Ovary (tissue), 9 donors: ENCODE results near the gene RETREG3. TPM values are rescaled to one million over a fixed set of nuclear protein-coding genes. Genes with fewer than 3 reads are reported as not detected.

Source experiments
- DNase-seq, 5 donors: peaks; one replicate each; pipeline ENCODE4 v3.0.0-alpha.2; 2019 to 2020
- H3K27ac ChIP-seq, 2 donors: fragments of 200-600 bp; one replicate each; pipeline versions ENCODE4 v1.5.1 to v1.8.0; 2019 to 2022
- H3K27me3 ChIP-seq: fragments of 200-600 bp; one replicate; pipeline ENCODE4 v1.8.0; 2022
- H3K36me3 ChIP-seq: fragments of 200-600 bp; sonication (generic); one replicate; pipeline ENCODE4 v1.5.1; 2019
- H3K4me1 ChIP-seq: one replicate; pipeline ENCODE4 v1.8.1; 2013; ENCODE audit warnings: mild to moderate bottlenecking, moderate library complexity; ENCODE audit not compliant: insufficient read depth
- H3K4me3 ChIP-seq: fragments of 200-600 bp; sonication (generic); one replicate; pipeline ENCODE4 v1.5.1; 2017
- H3K9me3 ChIP-seq, 2 donors: fragments of 200-600 bp in 1 of 2; sonication (generic) in 1 of 2; one replicate each; pipeline versions ENCODE4 v1.5.1 to v1.8.1; 2013 to 2019; ENCODE audit warnings: mild to moderate bottlenecking in 1 of 2, moderate library complexity in 1 of 2
- EP300 ChIP-seq: sonication (generic); formaldehyde crosslinking; IDR thresholded peaks from one replicate; pipeline ENCODE4 v1.6.1; 2017; ENCODE audit warnings: antibody characterized with exemption
- POLR2A ChIP-seq: fragments of 450-650 bp; IDR thresholded peaks from one replicate; pipeline ENCODE4 v1.6.1; 2017; ENCODE audit warnings: antibody characterized with exemption, mild to moderate bottlenecking, moderate library complexity
- WGBS, 3 donors: extraction: QIAGEN DNeasy Blood & Tissue Kit in 1 of 3; methylation state at CpG; one replicate each; pipeline versions ENCODE4 v1.1.5 to v1.1.7; 2013 to 2017; 5-methylcytosine and 5-hydroxymethylcytosine counted together
- intact Hi-C, 4 donors: fragments of 100-400 bp; cut with DNase I; formaldehyde crosslinking; loops; one replicate each; pipeline versions ENCODE4 v1.11.0 to v1.15.1; 2022 to 2023
- polyA plus RNA-seq, 2 donors: library from polyadenylated mRNA; stranded (reverse); fragments of 200-250 nt in 1 of 2; fragments of 350-450 nt in 1 of 2; fragmentation: Illumina TruSeq in 1 of 2; extraction: RNeasy Lipid Tissue Mini Kit (QIAGEN cat#74804) in 1 of 2; gene quantifications; one replicate each; pipeline ENCODE4 v1.2.3, GENCODE V29; 2013 to 2014
- total RNA-seq, 7 donors: library from RNA; depleted of rRNA in 2 of 7; stranded (reverse); fragments of >200 nt in 2 of 7; fragmentation: NEBNext Ultra II Directional in 3 of 7; extraction: Animal tissue kit (Norgen Biotek cat#: 25700) in 3 of 7; gene quantifications; one replicate each; pipeline versions ENCODE4 v1.1.0 to v1.2.4, GENCODE V29; 2016 to 2023
- TF ChIP-seq, protein P1 (sequence below), 3 donors: fragments of 450-650 bp in 2 of 3; fragments of 200-600 bp in 1 of 3; IDR thresholded peaks; one replicate each; pipeline versions ENCODE4 v1.5.1 to v1.8.0; 2016 to 2022; ENCODE audit warnings: antibody characterized with exemption in 3 of 3, mild to moderate bottlenecking in 1 of 3
- donor health status: DM: no; HTN: no; CAD: no; lungs with moderate emphysema.
- donor health status: DM: no; HTN: no; CAD: no.
- donor health status: Bipolar disorder and iron deficiency.
- donor health status: DM: yes; HTN: yes; CAD: no.
- donor health status: DM: no; HTN: no; CAD: no.
- donor health status: DM: yes; HTN: yes; CAD: no.

The RETREG3 gene
- total and polyA plus RNA-seq, 9 donors: 25.8 to 63.0 (median 46.4) TPM

DNA sequence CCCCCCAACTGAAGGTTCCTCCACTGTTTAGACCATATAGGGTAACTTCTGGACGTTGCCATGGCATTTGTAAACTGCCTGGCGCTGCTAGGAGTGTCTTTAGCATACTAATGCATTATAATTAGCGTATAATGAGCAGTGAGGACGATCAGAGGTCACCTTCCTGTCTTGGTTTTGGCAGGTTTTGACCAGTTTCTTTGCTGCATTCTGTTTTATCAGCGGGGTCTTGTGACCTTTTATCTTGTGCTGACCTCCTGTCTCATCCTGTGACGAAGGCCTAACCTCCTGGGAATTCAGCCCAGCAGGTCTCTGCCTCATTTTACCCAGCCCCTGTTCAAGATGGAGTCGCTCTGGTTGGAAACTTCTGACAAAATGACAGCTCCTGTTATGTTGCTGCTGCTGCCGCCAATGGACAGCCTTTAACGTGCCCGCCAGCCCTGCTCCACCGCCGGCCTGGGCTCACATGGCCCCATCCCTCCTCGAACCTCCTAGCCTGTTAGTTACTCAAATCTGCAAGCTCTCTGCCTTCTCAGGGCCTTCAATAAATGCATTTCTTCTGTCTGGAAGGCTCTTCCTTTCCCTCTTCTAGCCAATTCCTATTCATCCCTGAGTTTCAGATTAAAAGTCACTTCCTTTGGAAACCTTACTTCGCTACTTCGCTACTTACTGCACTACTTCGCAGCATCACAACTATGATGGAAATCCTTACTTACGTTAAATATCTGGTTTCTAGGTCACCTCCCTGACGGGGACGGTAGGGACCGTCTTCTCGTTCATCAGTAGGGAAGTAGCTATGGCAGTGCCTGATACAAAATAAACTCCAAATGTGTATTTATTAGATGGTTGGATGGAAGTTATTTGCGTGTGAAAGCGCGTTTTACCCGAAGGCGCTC, 73.8 kb downstream of the RETREG3 start:
- Histone ChIP-seq H3K4me3 (peak overlapping the region; percentile 66), H3K27ac (peak overlapping the region; percentile 93 to 94), H3K36me3 (no peaks in the 10 kb centered on the region), H3K9me3 (no peaks in the 10 kb centered on the region), H3K4me1 (peaks cover 17% of the 10 kb centered on the region), H3K27me3 (no peaks in the 10 kb centered on the region)
- intact Hi-C loops: no loop called here
- 39 to 45% (median 43%) methylated on average over 26 of the region's 26 CpGs for WGBS, 3 donors
- no peak for DNase-seq
- no peak for TF ChIP-seq POLR2A
- TF ChIP-seq, protein P1, sequence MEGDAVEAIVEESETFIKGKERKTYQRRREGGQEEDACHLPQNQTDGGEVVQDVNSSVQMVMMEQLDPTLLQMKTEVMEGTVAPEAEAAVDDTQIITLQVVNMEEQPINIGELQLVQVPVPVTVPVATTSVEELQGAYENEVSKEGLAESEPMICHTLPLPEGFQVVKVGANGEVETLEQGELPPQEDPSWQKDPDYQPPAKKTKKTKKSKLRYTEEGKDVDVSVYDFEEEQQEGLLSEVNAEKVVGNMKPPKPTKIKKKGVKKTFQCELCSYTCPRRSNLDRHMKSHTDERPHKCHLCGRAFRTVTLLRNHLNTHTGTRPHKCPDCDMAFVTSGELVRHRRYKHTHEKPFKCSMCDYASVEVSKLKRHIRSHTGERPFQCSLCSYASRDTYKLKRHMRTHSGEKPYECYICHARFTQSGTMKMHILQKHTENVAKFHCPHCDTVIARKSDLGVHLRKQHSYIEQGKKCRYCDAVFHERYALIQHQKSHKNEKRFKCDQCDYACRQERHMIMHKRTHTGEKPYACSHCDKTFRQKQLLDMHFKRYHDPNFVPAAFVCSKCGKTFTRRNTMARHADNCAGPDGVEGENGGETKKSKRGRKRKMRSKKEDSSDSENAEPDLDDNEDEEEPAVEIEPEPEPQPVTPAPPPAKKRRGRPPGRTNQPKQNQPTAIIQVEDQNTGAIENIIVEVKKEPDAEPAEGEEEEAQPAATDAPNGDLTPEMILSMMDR (IDR thresholded peaks at IDR 0.05): peak in 1 of 3 donors; percentile 8

DNA sequence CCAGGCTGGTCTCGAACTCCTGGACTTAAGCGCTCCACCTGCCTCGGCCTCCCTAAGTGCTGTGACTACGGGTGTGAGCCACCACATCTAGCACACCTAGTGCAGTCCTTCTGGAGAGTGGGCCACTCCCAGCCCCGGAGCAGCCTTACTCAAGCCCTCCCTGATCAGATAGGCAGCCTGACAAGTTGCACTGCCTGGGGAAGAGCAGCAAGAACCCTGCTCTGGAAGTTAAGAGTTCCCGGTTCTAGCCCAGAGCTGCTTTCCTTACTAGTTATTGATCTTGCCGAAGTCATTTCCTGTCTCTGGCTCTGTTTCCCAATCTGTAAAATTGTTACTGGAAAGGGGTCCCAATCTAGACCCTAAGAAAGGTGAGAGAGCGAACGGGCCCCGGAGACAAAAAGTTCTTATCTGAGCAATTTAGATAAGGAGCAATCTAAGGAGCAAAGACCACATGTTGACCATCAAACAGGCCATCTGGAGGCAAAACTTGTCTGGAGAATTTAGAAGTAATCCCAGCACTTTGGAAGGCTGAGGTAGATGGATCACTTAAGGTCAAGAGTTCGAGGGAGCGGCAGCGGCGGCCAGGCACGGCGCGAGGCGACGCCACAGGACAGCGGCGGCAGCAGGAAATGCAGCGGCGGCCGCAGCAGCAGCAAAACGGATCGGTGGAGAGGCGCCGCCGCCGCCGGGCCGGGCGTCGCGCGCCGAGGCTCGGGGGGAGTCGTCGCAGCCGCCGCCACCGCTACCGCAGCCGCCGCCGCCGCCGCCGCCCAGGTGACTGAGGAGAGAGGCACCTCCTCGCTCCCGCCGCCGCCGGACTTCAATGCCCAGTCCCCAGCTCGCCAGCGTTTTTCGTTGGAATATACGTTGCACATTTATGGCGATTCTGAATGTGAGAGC, 77.5 kb downstream of the RETREG3 start:
- 5 to 11% (median 10%) methylated on average over 53 to 60 of the region's 60 CpGs for WGBS, 3 donors
- H3K27ac ChIP-seq: peak overlapping the region in 1 of 2 donors; percentile 39
- no peaks in the 10 kb centered on the region for H3K9me3 ChIP-seq
- TF ChIP-seq POLR2A: no peak
- TF ChIP-seq, protein P1 (IDR thresholded peaks at IDR 0.05): peak; percentile 23 to 71 (median 66)
- DNase-seq: peak in 2 of 5 donors; percentile 64 to 71
- no peaks in the 10 kb centered on the region for H3K36me3 ChIP-seq
- no peaks in the 10 kb centered on the region for H3K27me3 ChIP-seq
- peak overlapping the region; percentile 39 for H3K4me3 ChIP-seq
- intact Hi-C loops: no loop called here
- H3K4me1 ChIP-seq: peaks cover 12% of the 10 kb centered on the region

DNA sequence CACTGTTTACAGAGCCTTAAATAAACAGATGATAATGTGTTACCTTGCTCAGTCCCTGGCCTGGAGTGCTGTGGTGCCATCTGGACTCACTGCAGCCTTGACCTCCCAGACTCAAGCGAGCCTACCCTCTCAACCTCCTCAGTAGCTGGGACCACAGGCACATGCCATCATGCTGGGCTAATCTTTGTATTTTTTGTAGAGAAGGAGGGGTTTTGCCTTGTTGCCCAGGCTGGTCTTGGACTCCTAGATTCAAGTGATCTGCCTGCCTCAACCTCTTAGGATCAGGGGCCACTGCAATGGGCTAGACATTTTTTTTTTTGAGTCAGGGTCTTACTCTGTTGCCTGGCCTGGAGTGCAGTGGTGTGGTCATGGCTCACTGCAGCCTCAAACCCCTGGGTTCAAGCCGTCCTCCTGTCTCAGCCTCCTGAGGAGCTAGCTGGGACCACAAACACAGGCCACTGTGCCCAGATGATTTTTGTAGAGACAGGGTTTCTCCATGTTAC, 78.2 kb downstream of the RETREG3 start:
- no peak for DNase-seq
- H3K27ac ChIP-seq: no peak overlapping the region
- no peak overlapping the region for H3K4me3 ChIP-seq
- H3K4me1 ChIP-seq: peaks cover 14% of the 10 kb centered on the region
- TF ChIP-seq EP300 (no peak), POLR2A (no peak)
- TF ChIP-seq, protein P1 (IDR thresholded peaks at IDR 0.05): no peak
- intact Hi-C loops: no loop called here
- H3K27me3 ChIP-seq: no peaks in the 10 kb centered on the region
- WGBS, 3 donors: 65 to 85% (median 78%) methylated on average over 2 of the region's 2 CpGs
- H3K36me3 ChIP-seq: no peaks in the 10 kb centered on the region
- H3K9me3 ChIP-seq: no peaks in the 10 kb centered on the region

Other genes with a start within 250 kb of the RETREG3 start
- gene STAT3, start 220.9 kb downstream of the RETREG3 start, total RNA-seq: 100 to 1,000 TPM; 118 to 301 (median 207) TPM
- gene STAT3, start 220.9 kb downstream of the RETREG3 start, polyA plus RNA-seq: 100 to 1,000 TPM in 1 of 2 donors, 10 to 100 TPM in 1; 58.3 to 129 TPM
- gene CAVIN1, start 186.1 kb downstream of the RETREG3 start, total RNA-seq: 100 to 1,000 TPM; 122 to 407 (median 281) TPM
- 100 to 1,000 TPM; 226 to 253 TPM for gene CAVIN1, start 186.1 kb downstream of the RETREG3 start, polyA plus RNA-seq
- 10 to 100 TPM; 47.6 to 94.1 (median 74.1) TPM for gene ATP6V0A1, start 150.5 kb downstream of the RETREG3 start, total RNA-seq
- 100 to 1,000 TPM in 1 of 2 donors, 10 to 100 TPM in 1; 36.3 to 118 TPM for gene ATP6V0A1, start 150.5 kb downstream of the RETREG3 start, polyA plus RNA-seq
- gene NAGLU, start 73.1 kb downstream of the RETREG3 start, total RNA-seq: 10 to 100 TPM; 28.5 to 49.6 (median 40.0) TPM
- 10 to 100 TPM in 1 of 2 donors, 1 to 10 TPM in 1; 9.7 to 49.1 TPM for gene NAGLU, start 73.1 kb downstream of the RETREG3 start, polyA plus RNA-seq
- 10 to 100 TPM in 1 of 7 donors, 1 to 10 TPM in 6; 4.3 to 16.7 (median 6.5) TPM for gene HSD17B1, start 56.5 kb downstream of the RETREG3 start, total RNA-seq
- 10 to 100 TPM in 1 of 2 donors, 1 to 10 TPM in 1; 2.1 to 18.1 TPM for gene HSD17B1, start 56.5 kb downstream of the RETREG3 start, polyA plus RNA-seq
- 10 to 100 TPM; 13.8 to 51.2 (median 41.0) TPM for gene COASY, start 47.2 kb downstream of the RETREG3 start, total RNA-seq
- 10 to 100 TPM; 22.6 to 37.6 TPM for gene COASY, start 47.2 kb downstream of the RETREG3 start, polyA plus RNA-seq
- gene MLX, start 42.3 kb downstream of the RETREG3 start, total RNA-seq: 10 to 100 TPM; 16.5 to 37.0 (median 24.4) TPM
- gene MLX, start 42.3 kb downstream of the RETREG3 start, polyA plus RNA-seq: 10 to 100 TPM; 24.3 to 50.8 TPM
- gene PSMC3IP, start 31.6 kb downstream of the RETREG3 start, total RNA-seq: 1 to 10 TPM; 1.4 to 5.3 (median 3.8) TPM
- gene PSMC3IP, start 31.6 kb downstream of the RETREG3 start, polyA plus RNA-seq: 1 to 10 TPM; 7.2 to 7.5 TPM
- 10 to 100 TPM; 12.8 to 41.2 (median 25.6) TPM for gene TUBG1, start 309 bp upstream of the RETREG3 start, total RNA-seq
- 10 to 100 TPM; 11.3 to 14.3 TPM for gene TUBG1, start 309 bp upstream of the RETREG3 start, polyA plus RNA-seq
- 10 to 100 TPM; 19.4 to 30.0 (median 23.2) TPM for gene TUBG2, start 49.9 kb upstream of the RETREG3 start, total RNA-seq
- gene TUBG2, start 49.9 kb upstream of the RETREG3 start, polyA plus RNA-seq: 10 to 100 TPM; 20.9 to 21.5 TPM
- 10 to 100 TPM; 23.6 to 81.6 (median 58.4) TPM for gene PLEKHH3, start 67.6 kb upstream of the RETREG3 start, total RNA-seq
- 10 to 100 TPM in 1 of 2 donors, 1 to 10 TPM in 1; 2.1 to 30.9 TPM for gene PLEKHH3, start 67.6 kb upstream of the RETREG3 start, polyA plus RNA-seq
- 1 to 10 TPM; 1.5 to 6.8 (median 3.7) TPM for gene CCR10, start 72.5 kb upstream of the RETREG3 start, total RNA-seq
- gene CCR10, start 72.5 kb upstream of the RETREG3 start, polyA plus RNA-seq: 1 to 10 TPM in 1 of 2 donors, under 1 TPM in 1; 0.15 to 2.7 TPM
- gene CNTNAP1, start 73.2 kb upstream of the RETREG3 start, total RNA-seq: 10 to 100 TPM in 5 of 7 donors, 1 to 10 TPM in 2; 3.7 to 41.4 (median 15.5) TPM
- 1 to 10 TPM; 7.0 to 7.5 TPM for gene CNTNAP1, start 73.2 kb upstream of the RETREG3 start, polyA plus RNA-seq
- gene EZH1, start 135.7 kb upstream of the RETREG3 start, total RNA-seq: 10 to 100 TPM; 32.9 to 83.4 (median 67.8) TPM
- 10 to 100 TPM; 45.1 to 95.2 TPM for gene EZH1, start 135.7 kb upstream of the RETREG3 start, polyA plus RNA-seq
- gene RAMP2, start 151.9 kb upstream of the RETREG3 start, total RNA-seq: 10 to 100 TPM in 6 of 7 donors, 1 to 10 TPM in 1; 4.4 to 53.7 (median 19.6) TPM
- 10 to 100 TPM; 39.6 to 98.5 TPM for gene RAMP2, start 151.9 kb upstream of the RETREG3 start, polyA plus RNA-seq
- gene VPS25, start 164.1 kb upstream of the RETREG3 start, total RNA-seq: 10 to 100 TPM; 33.7 to 49.1 (median 35.8) TPM
- 10 to 100 TPM; 49.0 to 56.5 TPM for gene VPS25, start 164.1 kb upstream of the RETREG3 start, polyA plus RNA-seq
- 10 to 100 TPM in 1 of 7 donors, 1 to 10 TPM in 6; 1.5 to 11.9 (median 3.4) TPM for gene WNK4, start 171.2 kb upstream of the RETREG3 start, total RNA-seq
- gene WNK4, start 171.2 kb upstream of the RETREG3 start, polyA plus RNA-seq: 1 to 10 TPM; 1.1 to 1.5 TPM
- 10 to 100 TPM; 49.1 to 78.2 (median 62.9) TPM for gene COA3, start 189.3 kb upstream of the RETREG3 start, total RNA-seq
- 10 to 100 TPM; 77.6 to 80.0 TPM for gene COA3, start 189.3 kb upstream of the RETREG3 start, polyA plus RNA-seq
- under 1 TPM in 5 of 7 donors, not detected in 2; 0.30 to 0.79 (median 0.33) TPM for gene CNTD1, start 189.5 kb upstream of the RETREG3 start, total RNA-seq
- under 1 TPM; 0.22 to 0.36 TPM for gene CNTD1, start 189.5 kb upstream of the RETREG3 start, polyA plus RNA-seq
- 10 to 100 TPM; 47.5 to 75.3 (median 54.6) TPM for gene BECN1, start 214.9 kb upstream of the RETREG3 start, total RNA-seq
- gene BECN1, start 214.9 kb upstream of the RETREG3 start, polyA plus RNA-seq: 10 to 100 TPM; 47.2 to 67.5 TPM
- gene PSME3, start 224.0 kb upstream of the RETREG3 start, total RNA-seq: 10 to 100 TPM; 28.6 to 85.8 (median 61.9) TPM
- 100 to 1,000 TPM in 1 of 2 donors, 10 to 100 TPM in 1; 31.7 to 118 TPM for gene PSME3, start 224.0 kb upstream of the RETREG3 start, polyA plus RNA-seq
- 1 to 10 TPM in 6 of 7 donors, under 1 TPM in 1; 0.72 to 1.9 (median 1.3) TPM for gene AOC2, start 235.2 kb upstream of the RETREG3 start, total RNA-seq
- gene AOC2, start 235.2 kb upstream of the RETREG3 start, polyA plus RNA-seq: 1 to 10 TPM in 1 of 2 donors, under 1 TPM in 1; 0.40 to 6.3 TPM
- 100 to 1,000 TPM in 1 of 7 donors, 10 to 100 TPM in 3, 1 to 10 TPM in 2, under 1 TPM in 1; 0.72 to 112 (median 12.4) TPM for gene AOC3, start 241.8 kb upstream of the RETREG3 start, total RNA-seq
- 100 to 1,000 TPM in 1 of 2 donors, 10 to 100 TPM in 1; 22.5 to 197 TPM for gene AOC3, start 241.8 kb upstream of the RETREG3 start, polyA plus RNA-seq